GM12864 (cell line): ENCODE results near the gene ATP5MK.

Source experiments
- DNase-seq: peaks from one replicate; pipeline ENCODE4 v3.0.0-alpha.2; 2011; ENCODE audit warnings: low read depth
- H3K4me3 ChIP-seq: 2 replicates; pipeline ENCODE4 v1.5.1; 2011; ENCODE audit warnings: mild to moderate bottlenecking, low read depth, low read length, control low read depth
- TF ChIP-seq, protein P1 (sequence below): IDR thresholded peaks from 2 replicates; pipeline ENCODE4 v1.5.1; 2011; ENCODE audit warnings: low read depth, mild to moderate bottlenecking, moderate library complexity, low read length, control low read depth, inconsistent platforms; ENCODE audit errors: missing control alignments

Gene ATP5MK

DNA sequence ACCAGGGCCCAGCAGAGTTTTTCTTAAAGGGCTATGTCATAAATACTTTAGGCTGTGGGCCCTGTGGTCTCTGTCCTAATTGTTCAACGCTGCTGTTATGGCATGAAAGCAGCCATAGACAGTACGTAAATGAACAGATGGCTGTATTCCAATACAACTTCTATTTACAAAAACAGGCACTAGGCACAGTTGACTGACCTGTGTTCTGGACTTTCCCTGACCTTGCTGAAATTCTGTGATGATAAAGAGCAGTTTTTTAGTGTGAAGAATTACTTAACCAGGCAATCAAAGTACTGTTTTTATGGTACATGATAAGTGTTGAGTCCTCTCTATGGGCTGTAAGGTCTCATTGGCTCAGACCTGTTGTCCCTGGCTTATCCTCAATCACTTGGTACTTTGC, 17.3 kb upstream of the ATP5MK start:
- TF ChIP-seq, protein P1, sequence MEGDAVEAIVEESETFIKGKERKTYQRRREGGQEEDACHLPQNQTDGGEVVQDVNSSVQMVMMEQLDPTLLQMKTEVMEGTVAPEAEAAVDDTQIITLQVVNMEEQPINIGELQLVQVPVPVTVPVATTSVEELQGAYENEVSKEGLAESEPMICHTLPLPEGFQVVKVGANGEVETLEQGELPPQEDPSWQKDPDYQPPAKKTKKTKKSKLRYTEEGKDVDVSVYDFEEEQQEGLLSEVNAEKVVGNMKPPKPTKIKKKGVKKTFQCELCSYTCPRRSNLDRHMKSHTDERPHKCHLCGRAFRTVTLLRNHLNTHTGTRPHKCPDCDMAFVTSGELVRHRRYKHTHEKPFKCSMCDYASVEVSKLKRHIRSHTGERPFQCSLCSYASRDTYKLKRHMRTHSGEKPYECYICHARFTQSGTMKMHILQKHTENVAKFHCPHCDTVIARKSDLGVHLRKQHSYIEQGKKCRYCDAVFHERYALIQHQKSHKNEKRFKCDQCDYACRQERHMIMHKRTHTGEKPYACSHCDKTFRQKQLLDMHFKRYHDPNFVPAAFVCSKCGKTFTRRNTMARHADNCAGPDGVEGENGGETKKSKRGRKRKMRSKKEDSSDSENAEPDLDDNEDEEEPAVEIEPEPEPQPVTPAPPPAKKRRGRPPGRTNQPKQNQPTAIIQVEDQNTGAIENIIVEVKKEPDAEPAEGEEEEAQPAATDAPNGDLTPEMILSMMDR: no peak
- no peak overlapping the region for H3K4me3 ChIP-seq
- DNase-seq: no peak

DNA sequence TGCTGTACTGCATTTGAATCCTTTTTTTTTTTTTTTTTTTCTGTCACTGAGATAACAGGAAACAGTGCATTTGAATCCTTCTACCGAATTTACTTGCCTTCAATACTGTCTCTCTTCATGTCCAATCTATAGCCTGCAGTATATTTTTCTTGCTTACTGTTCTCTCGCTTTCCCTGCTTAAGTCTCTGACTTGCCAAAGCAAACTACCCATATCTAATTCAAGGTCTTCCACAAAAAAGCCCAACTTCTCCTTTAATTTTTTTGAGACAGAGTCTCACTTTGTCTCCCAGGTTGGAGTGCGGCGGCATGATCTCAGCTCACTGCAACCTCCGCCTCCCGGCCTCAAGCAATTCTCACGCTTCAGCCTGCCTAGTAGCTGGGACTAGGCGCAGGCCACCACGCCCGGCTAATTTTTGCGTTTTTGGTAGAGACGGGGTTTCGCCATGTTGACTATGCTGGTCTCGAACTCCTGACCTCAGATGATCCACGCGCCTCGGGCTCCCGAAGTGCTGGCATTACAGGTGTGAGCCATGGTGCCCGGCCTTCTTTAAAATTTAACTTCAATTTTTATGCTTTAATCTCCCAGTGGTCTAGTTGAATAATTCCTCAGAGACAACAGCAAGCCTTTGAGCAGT, 1.0 kb upstream of the ATP5MK start:
- H3K4me3 ChIP-seq: peak overlapping the region; percentile 82
- DNase-seq: no peak
- TF ChIP-seq, protein P1: no peak

DNA sequence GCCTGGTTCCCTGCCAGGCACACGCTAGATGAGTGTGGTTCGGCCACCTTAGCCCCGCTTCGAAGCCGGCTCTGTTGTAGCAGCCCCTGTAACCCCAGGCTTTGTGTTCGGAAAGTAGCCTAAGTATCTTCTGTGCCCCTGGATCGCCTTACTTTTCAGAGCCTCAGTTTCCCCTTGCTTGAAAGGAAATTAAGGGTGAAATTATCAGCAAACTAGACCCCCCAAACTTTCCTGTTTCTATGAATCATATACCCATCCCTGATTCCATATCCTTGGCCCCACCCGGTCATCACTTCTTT, 463 bp upstream of the ATP5MK start:
- peak overlapping the region; percentile 82 for H3K4me3 ChIP-seq
- TF ChIP-seq, protein P1: no peak
- no peak for DNase-seq

DNA sequence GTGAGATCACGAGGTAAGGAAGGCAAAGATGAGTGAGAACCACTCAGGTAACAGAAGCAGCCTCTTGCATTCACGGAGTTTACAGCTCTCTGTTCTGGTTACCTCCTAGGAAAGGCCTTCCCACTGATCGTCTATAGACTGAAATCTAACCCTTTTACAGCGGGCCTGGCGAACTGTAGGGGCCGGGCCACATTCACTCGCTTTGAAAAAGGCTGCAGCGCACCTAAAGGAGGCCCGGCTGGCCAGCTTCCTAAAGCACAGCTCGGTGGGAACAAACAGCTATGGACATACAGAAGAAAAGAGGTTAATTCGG, 565 bp downstream of the ATP5MK start:
- TF ChIP-seq, protein P1: no peak
- H3K4me3 ChIP-seq: peak overlapping the region; percentile 82
- no peak for DNase-seq

DNA sequence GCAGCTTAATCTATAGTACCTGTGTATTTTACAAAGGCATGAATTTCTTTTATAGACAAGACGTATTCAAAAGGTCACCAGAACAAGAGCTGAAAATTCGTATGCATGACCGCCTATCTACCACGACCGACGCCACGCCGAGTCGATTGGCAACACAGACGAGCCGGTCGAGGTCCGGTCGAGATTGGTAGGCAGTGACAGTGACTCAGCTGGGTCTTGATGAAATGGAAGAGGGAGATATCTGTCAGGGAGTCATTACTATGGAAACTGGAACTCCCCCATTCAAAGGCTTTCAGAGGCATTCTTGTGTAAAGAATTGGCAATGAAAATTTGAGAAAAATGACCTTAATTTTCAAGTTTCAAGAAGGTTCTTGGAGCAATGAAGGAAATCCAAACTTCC, 2.1 kb downstream of the ATP5MK start:
- DNase-seq: no peak
- TF ChIP-seq, protein P1: no peak
- H3K4me3 ChIP-seq: no peak overlapping the region

DNA sequence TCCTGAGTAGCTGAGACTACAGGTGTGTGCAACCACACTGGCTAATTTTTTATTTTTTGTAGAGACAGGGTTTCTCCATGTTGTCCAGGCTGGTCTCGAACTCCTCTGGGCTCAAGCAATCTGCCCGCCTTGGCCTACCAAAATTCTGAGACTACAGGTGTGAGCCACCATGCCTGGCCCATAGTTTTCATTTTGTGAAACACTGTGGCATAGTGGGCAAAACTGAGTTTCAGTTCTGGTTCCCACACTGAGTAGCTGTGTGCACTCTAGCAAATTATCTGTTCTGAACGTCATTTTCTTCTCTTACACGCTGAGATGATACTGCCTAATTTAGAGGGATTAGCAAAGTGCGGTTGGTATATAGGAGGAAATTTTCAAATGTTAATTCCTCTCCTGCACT, 13.5 kb downstream of the ATP5MK start:
- no peak overlapping the region for H3K4me3 ChIP-seq
- TF ChIP-seq, protein P1: no peak
- peak; percentile 45 for DNase-seq

DNA sequence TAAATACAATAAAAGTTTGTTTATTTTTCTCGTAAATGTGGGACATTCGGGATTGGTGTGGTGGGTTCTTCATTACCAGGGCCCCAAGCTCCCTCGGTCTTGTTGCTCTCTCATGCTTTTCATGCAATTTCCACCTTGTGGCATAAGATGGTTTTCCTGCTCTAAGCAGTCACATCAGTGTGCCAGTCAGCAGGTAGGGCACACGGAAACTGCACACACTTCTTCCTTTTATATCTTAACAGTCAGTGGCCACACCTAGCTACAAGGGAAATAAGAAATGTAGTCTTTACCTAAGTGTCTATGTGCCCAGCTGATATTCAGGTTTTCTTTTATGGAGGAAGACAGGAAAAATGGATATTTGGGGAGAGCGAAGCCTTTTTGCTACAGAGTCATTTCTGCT, 22.0 kb downstream of the ATP5MK start:
- TF ChIP-seq, protein P1: no peak
- no peak for DNase-seq

More for the DNA sequence above, 22.0 kb downstream of the ATP5MK start:
- H3K4me3 ChIP-seq: no peak overlapping the region
